Body of pancreas (tissue), 4 donors: ENCODE data around the gene WDFY4.

Source experiments
- POLR2A ChIP-seq, 3 donors: fragments of 450-650 bp; IDR thresholded peaks; one replicate each; pipeline ENCODE4 v1.6.1; 2016; ENCODE audit warnings: antibody characterized with exemption in 3 of 3, mild to moderate bottlenecking in 2 of 3
- TF ChIP-seq, protein P1 (sequence below), 7 experiments: fragments of 450-650 bp in 4 of 7; fragments of 200-600 bp in 3 of 7; sonication (generic) in 3 of 7; IDR thresholded peaks; one replicate each; pipeline ENCODE4 v1.5.1; 2016 to 2019; ENCODE audit warnings: antibody characterized with exemption in 7 of 7

DNA sequence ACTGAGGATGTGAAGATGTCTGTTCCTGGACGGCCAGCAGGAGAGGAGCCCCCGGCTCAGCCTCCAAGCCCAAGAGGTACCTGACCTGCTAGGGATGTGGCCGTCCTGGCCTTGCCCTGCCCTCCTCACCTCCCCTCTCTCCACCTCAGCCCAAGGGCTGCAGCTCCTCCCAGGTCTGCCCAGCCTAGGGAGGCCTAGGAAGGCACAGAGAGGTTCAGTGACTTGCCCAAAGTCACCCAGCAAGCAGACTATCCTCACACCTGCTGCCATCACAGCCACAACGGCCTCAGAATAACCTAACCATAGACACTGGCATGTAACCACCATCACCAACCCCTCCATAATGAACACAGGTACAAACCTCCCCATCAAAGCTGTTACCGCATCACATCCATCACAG lies 293.6 kb downstream of the WDFY4 start:
- TF ChIP-seq, protein P1, sequence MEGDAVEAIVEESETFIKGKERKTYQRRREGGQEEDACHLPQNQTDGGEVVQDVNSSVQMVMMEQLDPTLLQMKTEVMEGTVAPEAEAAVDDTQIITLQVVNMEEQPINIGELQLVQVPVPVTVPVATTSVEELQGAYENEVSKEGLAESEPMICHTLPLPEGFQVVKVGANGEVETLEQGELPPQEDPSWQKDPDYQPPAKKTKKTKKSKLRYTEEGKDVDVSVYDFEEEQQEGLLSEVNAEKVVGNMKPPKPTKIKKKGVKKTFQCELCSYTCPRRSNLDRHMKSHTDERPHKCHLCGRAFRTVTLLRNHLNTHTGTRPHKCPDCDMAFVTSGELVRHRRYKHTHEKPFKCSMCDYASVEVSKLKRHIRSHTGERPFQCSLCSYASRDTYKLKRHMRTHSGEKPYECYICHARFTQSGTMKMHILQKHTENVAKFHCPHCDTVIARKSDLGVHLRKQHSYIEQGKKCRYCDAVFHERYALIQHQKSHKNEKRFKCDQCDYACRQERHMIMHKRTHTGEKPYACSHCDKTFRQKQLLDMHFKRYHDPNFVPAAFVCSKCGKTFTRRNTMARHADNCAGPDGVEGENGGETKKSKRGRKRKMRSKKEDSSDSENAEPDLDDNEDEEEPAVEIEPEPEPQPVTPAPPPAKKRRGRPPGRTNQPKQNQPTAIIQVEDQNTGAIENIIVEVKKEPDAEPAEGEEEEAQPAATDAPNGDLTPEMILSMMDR (IDR thresholded peaks at IDR 0.05), result no peak
- no peak for TF ChIP-seq POLR2A (IDR thresholded peaks at IDR 0.05)
